H1 (cell line): Measurements from ENCODE around the gene WRAP73. TPM values are rescaled to one million over a fixed set of nuclear protein-coding genes. Genes with fewer than 3 reads are reported as not detected.

Experiments used
- BCL11A ChIP-seq, 2 experiments: IDR thresholded peaks; one replicate each; pipeline ENCODE4 v1.6.1; 2011; ENCODE audit warnings: low read depth in 2 of 2, low read length in 2 of 2, mild to moderate bottlenecking in 2 of 2
- CHD7 ChIP-seq: fragments of 300-600 bp; sonication (generic); IDR thresholded peaks from 2 replicates; pipeline ENCODE4 v1.7.1; 2012; ENCODE audit warnings: low read length, moderate library complexity, mild to moderate bottlenecking, inconsistent platforms; ENCODE audit not compliant: insufficient replicate concordance
- FOSL1 ChIP-seq: IDR thresholded peaks from 2 replicates; pipeline ENCODE4 v1.6.1; 2011; ENCODE audit warnings: mild to moderate bottlenecking, low read depth, low read length, moderate library complexity; ENCODE audit not compliant: insufficient read depth
- KDM1A ChIP-seq: fragments of 200-600, 300-600 bp; sonication (generic); IDR thresholded peaks from 2 replicates; pipeline ENCODE4 v1.7.1; 2016; ENCODE audit warnings: mild to moderate bottlenecking, low read length, borderline replicate concordance
- SP4 ChIP-seq: IDR thresholded peaks from 2 replicates; pipeline ENCODE4 v1.6.1; 2012; ENCODE audit warnings: low read length, inconsistent platforms
- polyA plus RNA-seq, 7 experiments: library from polyadenylated mRNA; depleted of rRNA in 3 of 7; stranded (reverse) in 5 of 7; unstranded in 2 of 7; fragments of >200 nt in 5 of 7; fragments of 200-250 nt in 2 of 7; gene quantifications; 1 replicate in 5 of 7; 2 replicates in 1 of 7; 4 replicates in 1 of 7; pipeline versions ENCODE4 v1.2.1 to v1.2.3, GENCODE V29; 2011 to 2013; ENCODE audit warnings: missing spikeins in 2 of 7, mixed read lengths in 2 of 7
- total RNA-seq: library from RNA; stranded (reverse); fragmentation: NEBNext Ultra II Directional; extraction: Animal tissue kit (Norgen Biotek cat#: 25700); gene quantifications from 2 replicates; pipeline ENCODE4 v1.2.1, GENCODE V29; 2021
- TF ChIP-seq, protein P1 (sequence below), 3 experiments: IDR thresholded peaks; 1 replicate in 2 of 3; 2 replicates in 1 of 3; pipeline versions ENCODE4 v1.5.1 to v1.6.1; 2011; ENCODE audit warnings: low read length in 3 of 3, mild to moderate bottlenecking in 3 of 3, inconsistent platforms in 2 of 3, low read depth in 1 of 3, moderate library complexity in 1 of 3; ENCODE audit not compliant: insufficient read depth in 1 of 3; ENCODE audit errors: control extremely low read depth in 1 of 3

The WRAP73 gene
- total and polyA plus RNA-seq, 2 of the 8 experiments (the other 6 are each of a cell fraction or from before 2014, with no cell fraction given) = 30.3 to 50.7 TPM

DNA sequence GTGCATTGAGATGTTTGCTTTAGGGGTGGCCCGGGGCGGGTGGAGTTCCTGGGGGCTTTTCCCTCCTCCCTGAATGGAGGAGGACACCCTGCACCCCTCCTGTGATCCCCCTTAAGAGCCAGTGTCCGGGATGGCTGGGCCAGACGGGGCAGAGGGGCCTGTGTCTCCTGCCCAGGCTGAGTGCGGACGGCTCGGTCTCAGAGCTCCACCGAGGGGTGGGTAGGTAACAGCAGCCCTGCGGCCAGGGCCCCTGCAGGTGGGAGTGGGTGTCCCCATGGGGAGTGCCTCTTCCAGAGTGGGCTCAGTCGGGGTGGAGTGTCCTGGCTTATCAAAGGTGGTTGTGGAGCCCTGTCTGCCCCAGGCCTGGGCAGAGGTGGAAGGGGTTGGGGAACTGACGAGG, 25.5 kb upstream of the WRAP73 start (continued):
- no peak for TF ChIP-seq CHD7
- no peak for TF ChIP-seq KDM1A
- no peak for TF ChIP-seq BCL11A (IDR thresholded peaks at IDR 0.05; ENCODE audit: low read depth in 2 of 2, low read length in 2 of 2)
- no peak for TF ChIP-seq FOSL1
- TF ChIP-seq, protein P1, sequence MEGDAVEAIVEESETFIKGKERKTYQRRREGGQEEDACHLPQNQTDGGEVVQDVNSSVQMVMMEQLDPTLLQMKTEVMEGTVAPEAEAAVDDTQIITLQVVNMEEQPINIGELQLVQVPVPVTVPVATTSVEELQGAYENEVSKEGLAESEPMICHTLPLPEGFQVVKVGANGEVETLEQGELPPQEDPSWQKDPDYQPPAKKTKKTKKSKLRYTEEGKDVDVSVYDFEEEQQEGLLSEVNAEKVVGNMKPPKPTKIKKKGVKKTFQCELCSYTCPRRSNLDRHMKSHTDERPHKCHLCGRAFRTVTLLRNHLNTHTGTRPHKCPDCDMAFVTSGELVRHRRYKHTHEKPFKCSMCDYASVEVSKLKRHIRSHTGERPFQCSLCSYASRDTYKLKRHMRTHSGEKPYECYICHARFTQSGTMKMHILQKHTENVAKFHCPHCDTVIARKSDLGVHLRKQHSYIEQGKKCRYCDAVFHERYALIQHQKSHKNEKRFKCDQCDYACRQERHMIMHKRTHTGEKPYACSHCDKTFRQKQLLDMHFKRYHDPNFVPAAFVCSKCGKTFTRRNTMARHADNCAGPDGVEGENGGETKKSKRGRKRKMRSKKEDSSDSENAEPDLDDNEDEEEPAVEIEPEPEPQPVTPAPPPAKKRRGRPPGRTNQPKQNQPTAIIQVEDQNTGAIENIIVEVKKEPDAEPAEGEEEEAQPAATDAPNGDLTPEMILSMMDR (IDR thresholded peaks at IDR 0.05; ENCODE audit: control extremely low read depth in 1 of 3, insufficient read depth in 1 of 3, low read depth in 1 of 3, low read length in 3 of 3) = no peak
- no peak for TF ChIP-seq SP4
